Activated T-helper 17 cell treated with anti-CD3 and anti-CD28 coated beads, Interleukin-2, amount 50 U/mL, for 72 hours (primary cell): ENCODE results near the gene DDX5. TPM values are rescaled to one million over a fixed set of nuclear protein-coding genes. Genes with fewer than 3 reads are reported as not detected.
A peak's percentile ranks its signal among the peaks of the same experiment; 100 is the strongest.

Experiments
- ATAC-seq: fragments of 150-1000 bp; cut with Tn5 transposase; replicated peaks from 2 replicates; pipeline ENCODE4 v1.10.0; 2021; ENCODE audit warnings: mild to moderate bottlenecking, moderate library complexity
- H3K27ac Mint-ChIP-seq: one replicate; pipeline ENCODE4 v1.8.0; 2022; ENCODE audit warnings: mixed read lengths
- H3K27me3 Mint-ChIP-seq: one replicate; pipeline ENCODE4 v1.8.0; 2022; ENCODE audit warnings: mixed read lengths
- H3K36me3 Mint-ChIP-seq: one replicate; pipeline ENCODE4 v1.8.0; 2022; ENCODE audit warnings: low read depth, mild to moderate bottlenecking, mixed read lengths
- H3K4me1 Mint-ChIP-seq: one replicate; pipeline ENCODE4 v1.8.0; 2022; ENCODE audit warnings: mixed read lengths
- H3K4me3 Mint-ChIP-seq: one replicate; pipeline ENCODE4 v1.8.0; 2022; ENCODE audit warnings: mild to moderate bottlenecking, mixed read lengths
- H3K9me3 Mint-ChIP-seq: one replicate; pipeline ENCODE4 v1.8.0; 2022; ENCODE audit warnings: mixed read lengths
- total RNA-seq, 2 donors: library from RNA; stranded (reverse); gene quantifications; one replicate each; pipeline ENCODE4 v1.2.3, GENCODE V29; 2022

DDX5 gene
- total RNA-seq, 2 donors from 2014 or later: 485 to 742 TPM

- Mint-ChIP-seq H3K27me3 (no peaks in the 10 kb centered on the region), H3K4me3 (no peak overlapping the region), H3K27ac (no peak overlapping the region), H3K4me1 (no peaks in the 10 kb centered on the region), H3K9me3 (no peaks in the 10 kb centered on the region), H3K36me3 (peaks cover 100% of the 10 kb centered on the region)
- no peak for ATAC-seq
These were observed 25.9 kb upstream of the DDX5 start for GRCh38 chr17:64531955-64532371.

GRCh38 chr17:64529221-64529620 is 23.1 kb upstream of the DDX5 start:
- H3K36me3 Mint-ChIP-seq: peaks cover 97% of the 10 kb centered on the region
- no peaks in the 10 kb centered on the region for H3K27me3 Mint-ChIP-seq
- no peak overlapping the region for H3K27ac Mint-ChIP-seq
- H3K9me3 Mint-ChIP-seq: no peaks in the 10 kb centered on the region
- H3K4me1 Mint-ChIP-seq: no peaks in the 10 kb centered on the region
- no peak overlapping the region for H3K4me3 Mint-ChIP-seq
- ATAC-seq: no peak

- H3K36me3 Mint-ChIP-seq: peaks cover 97% of the 10 kb centered on the region
- H3K4me1 Mint-ChIP-seq: no peaks in the 10 kb centered on the region
- H3K9me3 Mint-ChIP-seq: no peaks in the 10 kb centered on the region
- ATAC-seq: no peak
- H3K27ac Mint-ChIP-seq: peak overlapping the region; percentile 56
- no peak overlapping the region for H3K4me3 Mint-ChIP-seq
- no peaks in the 10 kb centered on the region for H3K27me3 Mint-ChIP-seq
These were observed 21.8 kb upstream of the DDX5 start for GRCh38 chr17:64527914-64528313.

- H3K27me3 Mint-ChIP-seq: no peaks in the 10 kb centered on the region
- peaks cover 97% of the 10 kb centered on the region for H3K36me3 Mint-ChIP-seq
- ATAC-seq: no peak
- H3K4me1 Mint-ChIP-seq: peaks cover 12% of the 10 kb centered on the region
- H3K27ac Mint-ChIP-seq: no peak overlapping the region
- no peak overlapping the region for H3K4me3 Mint-ChIP-seq
- no peaks in the 10 kb centered on the region for H3K9me3 Mint-ChIP-seq
These were observed 14.3 kb upstream of the DDX5 start for GRCh38 chr17:64520359-64520758.

DNA sequence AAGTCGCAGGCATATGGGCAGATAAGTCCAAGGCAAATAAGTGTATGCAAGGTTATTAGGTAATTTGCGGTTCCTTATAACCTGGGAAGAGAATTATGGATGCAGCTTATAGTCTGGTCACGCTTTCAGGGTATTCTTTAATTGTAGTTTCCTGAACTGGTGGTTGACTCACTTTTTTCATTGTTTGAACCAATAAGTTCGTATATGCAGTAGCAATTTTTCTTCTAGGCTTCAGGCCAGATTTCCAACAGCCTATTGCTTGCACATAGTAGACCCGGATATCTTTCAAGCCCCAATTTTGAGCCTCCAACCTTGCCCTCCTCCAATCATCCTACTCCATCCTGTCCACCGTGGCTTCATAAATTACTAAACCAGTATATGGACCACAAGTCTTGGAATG is 13.5 kb upstream of the DDX5 start:
- H3K27ac Mint-ChIP-seq: no peak overlapping the region
- H3K4me3 Mint-ChIP-seq: no peak overlapping the region
- H3K9me3 Mint-ChIP-seq: no peaks in the 10 kb centered on the region
- no peak for ATAC-seq
- peaks cover 15% of the 10 kb centered on the region for H3K4me1 Mint-ChIP-seq
- H3K36me3 Mint-ChIP-seq: peaks cover 97% of the 10 kb centered on the region
- no peaks in the 10 kb centered on the region for H3K27me3 Mint-ChIP-seq

DNA sequence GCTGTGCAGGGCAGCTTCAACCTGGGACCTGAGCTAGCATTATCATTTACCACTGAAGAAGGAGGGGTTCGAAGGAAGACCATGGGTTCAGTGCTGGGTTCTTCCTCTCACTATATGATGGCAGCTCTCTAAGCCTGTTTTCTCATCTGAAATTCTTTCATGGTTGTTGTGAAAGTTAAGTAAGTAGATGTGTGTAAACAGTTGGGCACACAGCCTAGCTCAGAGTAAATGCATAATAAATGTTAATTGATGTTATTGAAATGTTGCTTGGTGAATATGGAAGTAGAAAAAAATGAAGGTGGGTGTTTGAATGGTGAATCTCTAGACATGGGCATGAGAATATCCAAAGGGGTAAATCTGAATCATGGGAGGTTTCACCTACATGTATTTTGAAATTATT is 9.7 kb upstream of the DDX5 start:
- Mint-ChIP-seq H3K4me1 (peaks cover 15% of the 10 kb centered on the region), H3K36me3 (peaks cover 100% of the 10 kb centered on the region), H3K9me3 (no peaks in the 10 kb centered on the region), H3K27ac (peak overlapping the region; percentile 12), H3K27me3 (no peaks in the 10 kb centered on the region), H3K4me3 (no peak overlapping the region)
- ATAC-seq: no peak

DNA sequence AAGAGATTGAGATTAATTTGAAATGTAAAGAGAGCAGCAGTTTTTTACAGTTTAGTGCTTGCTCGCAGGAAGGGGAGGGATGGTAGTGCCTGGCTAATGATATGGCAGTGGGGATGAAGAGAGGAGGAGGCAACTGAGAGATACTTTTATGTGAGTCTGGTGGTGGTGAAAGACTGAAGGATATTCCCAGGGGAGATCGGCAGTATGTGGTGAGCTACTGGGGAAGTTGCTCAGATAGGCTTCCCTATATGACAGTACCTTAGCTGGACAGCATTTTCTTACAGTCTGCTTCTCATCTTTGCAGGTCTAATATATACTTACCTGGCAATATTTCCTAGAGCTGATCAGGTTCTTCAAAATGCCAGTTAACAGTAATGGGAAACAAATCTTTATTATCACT is 9.3 kb upstream of the DDX5 start:
- H3K36me3 Mint-ChIP-seq: peaks cover 100% of the 10 kb centered on the region
- ATAC-seq: no peak
- peaks cover 15% of the 10 kb centered on the region for H3K4me1 Mint-ChIP-seq
- no peaks in the 10 kb centered on the region for H3K9me3 Mint-ChIP-seq
- no peak overlapping the region for H3K4me3 Mint-ChIP-seq
- no peaks in the 10 kb centered on the region for H3K27me3 Mint-ChIP-seq
- H3K27ac Mint-ChIP-seq: peak overlapping the region; percentile 12

DNA sequence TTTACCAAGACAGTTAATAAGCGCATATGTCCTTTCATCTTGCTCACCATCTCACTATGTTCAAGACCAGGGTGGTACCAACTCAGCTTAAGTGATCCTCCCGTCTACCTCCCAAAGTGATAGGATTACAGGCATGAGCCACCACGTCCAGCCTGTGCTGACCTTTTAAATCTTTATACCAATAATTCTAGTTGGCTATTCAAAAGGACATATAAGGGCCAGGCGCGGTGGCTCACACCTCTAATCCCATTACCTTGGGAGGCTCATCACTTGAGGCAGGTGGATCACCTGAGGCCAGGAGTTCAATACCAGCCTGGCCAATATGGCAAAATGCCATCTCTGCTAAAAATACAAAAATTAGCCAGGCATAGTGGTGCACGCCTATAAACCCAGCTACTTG is 3.1 kb upstream of the DDX5 start:
- ATAC-seq: no peak
- H3K4me3 Mint-ChIP-seq: peak overlapping the region; percentile 98
- peaks cover 24% of the 10 kb centered on the region for H3K4me1 Mint-ChIP-seq
- peak overlapping the region; percentile 21 for H3K27ac Mint-ChIP-seq
- no peaks in the 10 kb centered on the region for H3K9me3 Mint-ChIP-seq
- H3K36me3 Mint-ChIP-seq: peaks cover 99% of the 10 kb centered on the region
- H3K27me3 Mint-ChIP-seq: no peaks in the 10 kb centered on the region

DNA sequence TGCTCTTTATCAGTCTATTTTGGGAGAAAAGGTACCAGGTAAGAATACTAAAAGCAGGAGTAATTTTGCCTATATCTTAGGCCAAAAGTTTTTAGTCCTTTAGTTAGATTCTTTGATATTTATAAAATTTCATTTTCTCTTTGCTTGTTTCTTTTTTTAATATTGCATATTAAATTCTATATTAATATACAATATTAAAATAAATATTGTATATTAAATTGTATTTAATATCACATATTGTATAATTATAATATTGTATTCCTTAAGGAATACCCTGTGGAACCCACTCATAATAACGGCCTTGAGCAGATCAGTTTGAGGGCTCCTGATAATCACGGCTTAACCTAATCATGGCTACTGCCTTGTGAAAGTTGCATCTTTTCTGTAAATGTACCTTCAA is 2.6 kb upstream of the DDX5 start:
- Mint-ChIP-seq H3K27ac (peak overlapping the region; percentile 100), H3K9me3 (no peaks in the 10 kb centered on the region), H3K4me1 (peaks cover 29% of the 10 kb centered on the region), H3K36me3 (peaks cover 99% of the 10 kb centered on the region), H3K4me3 (peak overlapping the region; percentile 98), H3K27me3 (no peaks in the 10 kb centered on the region)
- ATAC-seq: no peak

DNA sequence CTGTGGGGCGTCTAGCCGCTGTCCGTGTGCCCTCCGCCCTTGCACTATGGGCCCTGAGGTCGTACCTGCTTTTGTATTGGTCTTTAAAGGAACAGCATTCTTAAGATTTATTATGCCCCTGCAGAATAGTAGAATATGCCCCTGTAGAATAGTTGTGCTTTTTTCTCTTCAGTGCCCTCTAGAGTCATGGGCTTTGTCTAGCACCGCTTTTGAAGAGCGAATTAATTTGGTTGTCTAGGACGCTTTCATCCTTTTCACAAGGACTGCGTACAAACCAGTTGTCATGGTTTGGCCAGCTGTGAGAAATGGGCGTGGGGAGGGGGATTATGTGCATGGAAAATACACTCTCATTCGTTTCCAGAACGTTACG is 1.3 kb upstream of the DDX5 start:
- H3K4me1 Mint-ChIP-seq: peaks cover 39% of the 10 kb centered on the region
- peak overlapping the region; percentile 98 for H3K4me3 Mint-ChIP-seq
- no peaks in the 10 kb centered on the region for H3K27me3 Mint-ChIP-seq
- ATAC-seq: peak; percentile 11
- peaks cover 99% of the 10 kb centered on the region for H3K36me3 Mint-ChIP-seq
- peak overlapping the region; percentile 100 for H3K27ac Mint-ChIP-seq
- no peaks in the 10 kb centered on the region for H3K9me3 Mint-ChIP-seq

- Mint-ChIP-seq H3K4me3 (peak within 1 kb of the TSS; percentile 98), H3K27me3 (no peaks in the 10 kb centered on the region), H3K36me3 (peaks cover 99% of the 10 kb centered on the region), H3K9me3 (no peaks in the 10 kb centered on the region), H3K4me1 (peaks cover 44% of the 10 kb centered on the region), H3K27ac (peak within 1 kb of the TSS; percentile 100)
- peak; percentile 63 for ATAC-seq
These were observed 705 bp upstream of the DDX5 start, which contains the start of gene CEP95 for GRCh38 chr17:64506576-64507412. Gene CEP95, plus strand, starts transcription at chr17:64506977. Its CDS starts 121 bp downstream, at chr17:64507098.

GRCh38 chr17:64505340-64506200 is 519 bp downstream of the DDX5 start:
- H3K9me3 Mint-ChIP-seq: no peaks in the 10 kb centered on the region
- no peaks in the 10 kb centered on the region for H3K27me3 Mint-ChIP-seq
- peaks cover 56% of the 10 kb centered on the region for H3K4me1 Mint-ChIP-seq
- peak overlapping the region; percentile 98 for H3K4me3 Mint-ChIP-seq
- peaks cover 99% of the 10 kb centered on the region for H3K36me3 Mint-ChIP-seq
- peak overlapping the region; percentile 100 for H3K27ac Mint-ChIP-seq
- ATAC-seq: peak; percentile 35

DNA sequence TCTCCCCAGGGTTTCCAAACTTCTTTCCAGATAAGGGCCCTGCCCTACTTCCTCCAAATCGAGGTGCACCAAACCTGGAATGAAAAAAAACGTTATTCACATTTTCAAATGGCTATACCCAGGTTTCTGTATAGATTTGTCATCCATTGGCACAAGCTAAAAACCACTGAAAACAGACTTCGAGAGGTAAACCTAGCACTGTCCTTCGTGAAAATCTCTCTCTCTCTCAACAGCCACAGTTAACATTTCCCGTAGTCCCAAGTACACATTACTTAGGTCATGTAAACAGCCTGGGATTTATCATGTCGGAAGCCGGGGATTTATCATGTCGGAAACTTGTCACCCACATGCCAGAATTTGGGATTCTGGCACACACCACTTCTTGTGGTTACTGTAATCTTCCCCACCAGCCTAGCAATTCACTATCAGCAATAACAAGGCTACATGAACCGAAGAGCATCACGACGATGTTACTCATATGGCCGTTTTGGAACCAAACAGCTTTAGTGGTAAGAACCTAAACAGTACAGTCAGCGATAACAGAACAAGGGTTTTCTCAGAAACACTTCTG is 1.2 kb downstream of the DDX5 start:
- H3K9me3 Mint-ChIP-seq: no peaks in the 10 kb centered on the region
- H3K27ac Mint-ChIP-seq: peak overlapping the region; percentile 100
- H3K36me3 Mint-ChIP-seq: peaks cover 99% of the 10 kb centered on the region
- peak overlapping the region; percentile 98 for H3K4me3 Mint-ChIP-seq
- peaks cover 64% of the 10 kb centered on the region for H3K4me1 Mint-ChIP-seq
- no peaks in the 10 kb centered on the region for H3K27me3 Mint-ChIP-seq
- ATAC-seq: peak; percentile 36
